ENCODE results near the gene SLC27A5. TPM values are rescaled to one million over a fixed set of nuclear protein-coding genes. Genes with fewer than 3 reads are reported as not detected.
A peak's percentile ranks its signal among the peaks of the same experiment; 100 is the strongest.

Gene SLC27A5
- total and polyA plus RNA-seq, 2 of the 13 experiments (the other 11 are each of a cell fraction or from before 2014, with no cell fraction given), result 30.3 to 40.2 TPM

DNA sequence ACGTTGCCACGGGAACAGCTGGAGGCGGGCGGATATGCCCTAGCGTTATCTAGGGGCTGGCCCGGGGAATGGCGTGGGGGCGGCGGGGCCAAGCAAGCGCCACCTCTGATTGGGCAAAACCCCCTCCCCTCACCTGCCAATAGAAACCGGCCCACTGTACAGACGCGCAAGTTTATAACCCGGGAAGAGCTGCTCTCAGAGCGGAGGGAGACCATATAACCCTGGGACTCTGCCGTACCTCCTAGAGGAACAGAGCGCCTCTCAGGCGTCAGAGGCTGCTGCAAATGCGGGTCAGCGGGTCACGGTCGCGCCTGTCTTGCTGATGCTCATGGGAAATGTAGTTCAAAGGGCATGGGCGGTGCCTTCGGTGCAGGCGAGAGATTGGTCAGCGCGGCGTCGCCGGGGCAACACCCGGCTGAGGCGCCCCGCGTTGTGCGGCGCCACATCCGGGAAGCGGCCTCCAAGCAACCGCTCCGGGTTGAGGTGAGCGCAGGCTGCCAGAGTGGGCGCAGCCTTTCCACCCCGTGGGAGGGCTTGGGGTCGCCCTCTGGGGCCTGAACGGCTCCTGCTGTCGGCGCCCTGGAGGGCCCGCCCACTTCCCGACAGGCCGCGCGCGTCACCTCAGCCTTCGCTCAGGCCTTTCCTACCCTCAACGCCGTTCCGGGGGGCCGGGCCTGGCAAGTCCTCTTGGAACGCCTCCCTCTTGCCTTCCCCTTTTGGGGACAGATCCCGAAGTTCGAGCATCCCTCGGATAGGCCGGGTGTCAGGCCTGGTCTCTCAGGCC, 35.9 kb downstream of the SLC27A5 start, which contains the start of gene ZNF446 (continued):
- TF ChIP-seq MATR3 (CRISPR knock-in tag; IDR thresholded peaks at IDR 0.05) (no peak), SP2 (CRISPR knock-in tag; IDR thresholded peaks at IDR 0.05) (peak; percentile 74; the same call in 1 of the 2 replicates), ZNF598 (CRISPR knock-in tag; IDR thresholded peaks at IDR 0.05; ENCODE audit: borderline replicate concordance) (0 out of 2 replicates have a peak, but pooled peaks have one; percentile 56), ZNF441 (CRISPR knock-in tag; IDR thresholded peaks at IDR 0.05; ENCODE audit: borderline replicate concordance) (no peak), AHR (CRISPR knock-in tag; IDR thresholded peaks at IDR 0.05) (0 out of 2 replicates have a peak, but pooled peaks have one; percentile 21), ZSCAN21 (CRISPR knock-in tag; IDR thresholded peaks at IDR 0.05; ENCODE audit: borderline replicate concordance) (peak; percentile 54), KAT7 (CRISPR knock-in tag; IDR thresholded peaks at IDR 0.05; ENCODE audit: borderline replicate concordance) (no peak), YEATS2 (CRISPR knock-in tag; IDR thresholded peaks at IDR 0.05; ENCODE audit: borderline replicate concordance) (0 out of 2 replicates have a peak, but pooled peaks have one; percentile 77), ZNF619 (CRISPR knock-in tag; IDR thresholded peaks at IDR 0.05) (no peak), KLF15 (CRISPR knock-in tag; IDR thresholded peaks at IDR 0.05; ENCODE audit: borderline replicate concordance) (peak; percentile 59; the same call in 1 of the 2 replicates)
- TF ChIP-seq, protein P1, sequence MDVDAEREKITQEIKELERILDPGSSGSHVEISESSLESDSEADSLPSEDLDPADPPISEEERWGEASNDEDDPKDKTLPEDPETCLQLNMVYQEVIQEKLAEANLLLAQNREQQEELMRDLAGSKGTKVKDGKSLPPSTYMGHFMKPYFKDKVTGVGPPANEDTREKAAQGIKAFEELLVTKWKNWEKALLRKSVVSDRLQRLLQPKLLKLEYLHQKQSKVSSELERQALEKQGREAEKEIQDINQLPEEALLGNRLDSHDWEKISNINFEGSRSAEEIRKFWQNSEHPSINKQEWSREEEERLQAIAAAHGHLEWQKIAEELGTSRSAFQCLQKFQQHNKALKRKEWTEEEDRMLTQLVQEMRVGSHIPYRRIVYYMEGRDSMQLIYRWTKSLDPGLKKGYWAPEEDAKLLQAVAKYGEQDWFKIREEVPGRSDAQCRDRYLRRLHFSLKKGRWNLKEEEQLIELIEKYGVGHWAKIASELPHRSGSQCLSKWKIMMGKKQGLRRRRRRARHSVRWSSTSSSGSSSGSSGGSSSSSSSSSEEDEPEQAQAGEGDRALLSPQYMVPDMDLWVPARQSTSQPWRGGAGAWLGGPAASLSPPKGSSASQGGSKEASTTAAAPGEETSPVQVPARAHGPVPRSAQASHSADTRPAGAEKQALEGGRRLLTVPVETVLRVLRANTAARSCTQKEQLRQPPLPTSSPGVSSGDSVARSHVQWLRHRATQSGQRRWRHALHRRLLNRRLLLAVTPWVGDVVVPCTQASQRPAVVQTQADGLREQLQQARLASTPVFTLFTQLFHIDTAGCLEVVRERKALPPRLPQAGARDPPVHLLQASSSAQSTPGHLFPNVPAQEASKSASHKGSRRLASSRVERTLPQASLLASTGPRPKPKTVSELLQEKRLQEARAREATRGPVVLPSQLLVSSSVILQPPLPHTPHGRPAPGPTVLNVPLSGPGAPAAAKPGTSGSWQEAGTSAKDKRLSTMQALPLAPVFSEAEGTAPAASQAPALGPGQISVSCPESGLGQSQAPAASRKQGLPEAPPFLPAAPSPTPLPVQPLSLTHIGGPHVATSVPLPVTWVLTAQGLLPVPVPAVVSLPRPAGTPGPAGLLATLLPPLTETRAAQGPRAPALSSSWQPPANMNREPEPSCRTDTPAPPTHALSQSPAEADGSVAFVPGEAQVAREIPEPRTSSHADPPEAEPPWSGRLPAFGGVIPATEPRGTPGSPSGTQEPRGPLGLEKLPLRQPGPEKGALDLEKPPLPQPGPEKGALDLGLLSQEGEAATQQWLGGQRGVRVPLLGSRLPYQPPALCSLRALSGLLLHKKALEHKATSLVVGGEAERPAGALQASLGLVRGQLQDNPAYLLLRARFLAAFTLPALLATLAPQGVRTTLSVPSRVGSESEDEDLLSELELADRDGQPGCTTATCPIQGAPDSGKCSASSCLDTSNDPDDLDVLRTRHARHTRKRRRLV (CRISPR knock-in tag; IDR thresholded peaks at IDR 0.05), result peak; percentile 83
- TF ChIP-seq, protein P2, sequence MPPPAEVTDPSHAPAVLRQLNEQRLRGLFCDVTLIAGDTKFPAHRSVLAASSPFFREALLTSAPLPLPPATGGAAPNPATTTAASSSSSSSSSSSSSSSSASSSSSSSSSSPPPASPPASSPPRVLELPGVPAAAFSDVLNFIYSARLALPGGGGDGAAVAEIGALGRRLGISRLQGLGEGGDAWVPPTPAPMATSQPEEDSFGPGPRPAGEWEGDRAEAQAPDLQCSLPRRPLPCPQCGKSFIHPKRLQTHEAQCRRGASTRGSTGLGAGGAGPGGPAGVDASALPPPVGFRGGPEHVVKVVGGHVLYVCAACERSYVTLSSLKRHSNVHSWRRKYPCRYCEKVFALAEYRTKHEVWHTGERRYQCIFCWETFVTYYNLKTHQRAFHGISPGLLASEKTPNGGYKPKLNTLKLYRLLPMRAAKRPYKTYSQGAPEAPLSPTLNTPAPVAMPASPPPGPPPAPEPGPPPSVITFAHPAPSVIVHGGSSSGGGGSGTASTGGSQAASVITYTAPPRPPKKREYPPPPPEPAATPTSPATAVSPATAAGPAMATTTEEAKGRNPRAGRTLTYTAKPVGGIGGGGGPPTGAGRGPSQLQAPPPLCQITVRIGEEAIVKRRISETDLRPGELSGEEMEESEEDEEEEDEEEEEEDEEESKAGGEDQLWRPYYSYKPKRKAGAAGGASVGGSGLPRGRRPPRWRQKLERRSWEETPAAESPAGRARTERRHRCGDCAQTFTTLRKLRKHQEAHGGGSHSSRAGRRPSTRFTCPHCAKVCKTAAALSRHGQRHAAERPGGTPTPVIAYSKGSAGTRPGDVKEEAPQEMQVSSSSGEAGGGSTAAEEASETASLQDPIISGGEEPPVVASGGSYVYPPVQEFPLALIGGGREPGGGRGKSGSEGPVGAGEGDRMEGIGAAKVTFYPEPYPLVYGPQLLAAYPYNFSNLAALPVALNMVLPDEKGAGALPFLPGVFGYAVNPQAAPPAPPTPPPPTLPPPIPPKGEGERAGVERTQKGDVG (CRISPR knock-in tag; IDR thresholded peaks at IDR 0.05; ENCODE audit: borderline replicate concordance), result peak; percentile 54; the same call in 1 of the 2 replicates
- TF ChIP-seq, protein P3, sequence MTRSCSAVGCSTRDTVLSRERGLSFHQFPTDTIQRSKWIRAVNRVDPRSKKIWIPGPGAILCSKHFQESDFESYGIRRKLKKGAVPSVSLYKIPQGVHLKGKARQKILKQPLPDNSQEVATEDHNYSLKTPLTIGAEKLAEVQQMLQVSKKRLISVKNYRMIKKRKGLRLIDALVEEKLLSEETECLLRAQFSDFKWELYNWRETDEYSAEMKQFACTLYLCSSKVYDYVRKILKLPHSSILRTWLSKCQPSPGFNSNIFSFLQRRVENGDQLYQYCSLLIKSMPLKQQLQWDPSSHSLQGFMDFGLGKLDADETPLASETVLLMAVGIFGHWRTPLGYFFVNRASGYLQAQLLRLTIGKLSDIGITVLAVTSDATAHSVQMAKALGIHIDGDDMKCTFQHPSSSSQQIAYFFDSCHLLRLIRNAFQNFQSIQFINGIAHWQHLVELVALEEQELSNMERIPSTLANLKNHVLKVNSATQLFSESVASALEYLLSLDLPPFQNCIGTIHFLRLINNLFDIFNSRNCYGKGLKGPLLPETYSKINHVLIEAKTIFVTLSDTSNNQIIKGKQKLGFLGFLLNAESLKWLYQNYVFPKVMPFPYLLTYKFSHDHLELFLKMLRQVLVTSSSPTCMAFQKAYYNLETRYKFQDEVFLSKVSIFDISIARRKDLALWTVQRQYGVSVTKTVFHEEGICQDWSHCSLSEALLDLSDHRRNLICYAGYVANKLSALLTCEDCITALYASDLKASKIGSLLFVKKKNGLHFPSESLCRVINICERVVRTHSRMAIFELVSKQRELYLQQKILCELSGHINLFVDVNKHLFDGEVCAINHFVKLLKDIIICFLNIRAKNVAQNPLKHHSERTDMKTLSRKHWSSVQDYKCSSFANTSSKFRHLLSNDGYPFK (CRISPR knock-in tag; IDR thresholded peaks at IDR 0.05; ENCODE audit: borderline replicate concordance), result peak; percentile 81
- TF ChIP-seq, protein P4, sequence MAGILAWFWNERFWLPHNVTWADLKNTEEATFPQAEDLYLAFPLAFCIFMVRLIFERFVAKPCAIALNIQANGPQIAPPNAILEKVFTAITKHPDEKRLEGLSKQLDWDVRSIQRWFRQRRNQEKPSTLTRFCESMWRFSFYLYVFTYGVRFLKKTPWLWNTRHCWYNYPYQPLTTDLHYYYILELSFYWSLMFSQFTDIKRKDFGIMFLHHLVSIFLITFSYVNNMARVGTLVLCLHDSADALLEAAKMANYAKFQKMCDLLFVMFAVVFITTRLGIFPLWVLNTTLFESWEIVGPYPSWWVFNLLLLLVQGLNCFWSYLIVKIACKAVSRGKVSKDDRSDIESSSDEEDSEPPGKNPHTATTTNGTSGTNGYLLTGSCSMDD (CRISPR knock-in tag; IDR thresholded peaks at IDR 0.05), result no peak

Measured in HepG2 (cell line).